Activated naive CD4-positive, alpha-beta T cell treated with anti-CD3 and anti-CD28 coated beads, Interleukin-2, amount 10 ng/mL, durations not matched to agents 7 days and 5 days (primary cell): ENCODE measurements around the gene CNGA1.

Source experiments
- CTCF ChIA-PET: fragments of 350-600 bp; sonication (Branson Sonifier 250); formaldehyde crosslinking; loops from one replicate; lab custom pipeline; 2021; ENCODE audit warnings: antibody characterized with exemption; lab: Charles Lee
- DNase-seq: peaks from one replicate; pipeline ENCODE4 v3.0.0-alpha.2; 2020
- H3K27ac Mint-ChIP-seq: one replicate; pipeline ENCODE4 v1.8.0; 2021; ENCODE audit warnings: mild to moderate bottlenecking, moderate library complexity, mixed read lengths
- H3K27me3 Mint-ChIP-seq: one replicate; pipeline ENCODE4 v1.8.0; 2021; ENCODE audit warnings: mild to moderate bottlenecking, mixed read lengths
- H3K36me3 Mint-ChIP-seq: one replicate; pipeline ENCODE4 v1.8.0; 2021; ENCODE audit warnings: mixed read lengths
- H3K4me1 Mint-ChIP-seq: one replicate; pipeline ENCODE4 v1.8.0; 2021; ENCODE audit warnings: mixed read lengths
- H3K4me3 Mint-ChIP-seq: one replicate; pipeline ENCODE4 v1.8.0; 2021; ENCODE audit warnings: mild to moderate bottlenecking, moderate library complexity, mixed read lengths
- H3K9me3 Mint-ChIP-seq: one replicate; pipeline ENCODE4 v1.8.0; 2021; ENCODE audit warnings: mixed read lengths

Gene CNGA1

DNA sequence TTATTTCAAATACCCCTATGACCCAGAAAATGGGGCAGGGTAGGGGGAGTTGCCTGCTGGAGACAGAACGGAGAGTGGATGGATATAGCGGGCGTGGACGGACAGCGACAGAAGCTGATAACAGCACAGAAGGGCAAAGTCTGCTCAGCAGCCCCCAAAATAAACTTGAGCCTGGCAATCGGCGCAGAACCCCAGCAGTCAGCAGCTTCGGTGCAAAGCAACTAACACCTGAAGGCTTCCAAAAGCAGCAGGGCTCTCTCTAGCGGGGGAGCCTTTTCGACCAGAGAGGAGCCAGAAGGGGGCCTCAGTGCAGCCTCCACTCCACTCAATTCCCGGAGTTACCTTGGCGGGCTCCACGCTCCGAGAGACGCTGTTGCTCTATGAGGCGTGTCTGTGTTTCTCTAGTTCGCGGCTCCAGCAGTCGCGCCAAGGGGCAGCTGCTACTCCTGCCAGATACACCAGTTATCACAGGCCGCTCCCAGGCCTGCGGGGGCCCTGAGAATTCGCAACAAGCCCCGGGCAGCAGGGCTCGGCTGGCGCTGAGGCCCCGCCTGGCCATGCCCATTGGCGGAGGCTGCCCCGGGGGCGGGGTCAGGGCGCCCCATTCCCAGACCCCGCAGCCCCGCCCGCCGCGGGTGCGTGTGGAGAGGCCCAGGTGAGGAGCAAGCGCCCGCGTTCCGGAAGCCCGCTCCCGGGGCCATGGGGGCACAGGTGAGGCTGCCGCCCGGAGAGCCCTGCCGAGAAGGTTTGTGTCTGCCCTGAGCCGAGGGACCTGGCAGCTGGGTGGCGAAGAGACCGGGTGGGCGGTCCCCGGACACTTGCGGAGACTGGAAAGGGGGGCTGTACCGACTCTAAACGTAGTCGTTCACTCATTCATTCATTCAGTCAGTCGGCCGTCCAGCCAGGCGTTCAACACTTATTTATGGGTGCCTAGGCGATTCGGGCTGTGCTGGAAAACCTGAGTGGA, at the start of gene CNGA1, which contains the start of gene NIPAL1:
Gene CNGA1, minus strand, starts transcription at position 541 of the 967 bp plus-strand sequence. CDS start 63,992 bp downstream, outside the sequence.
Gene NIPAL1, plus strand, starts transcription at position 632 of the 967 bp plus-strand sequence. Its CDS starts 68 bp downstream, at position 700.
- H3K36me3 Mint-ChIP-seq: no peaks in the 10 kb centered on the region
- DNase-seq: peak; percentile 73
- H3K27ac Mint-ChIP-seq: no peak within 1 kb of the TSS
- no peaks in the 10 kb centered on the region for H3K9me3 Mint-ChIP-seq
- peak within 1 kb of the TSS; percentile 69 for H3K4me3 Mint-ChIP-seq
- CTCF ChIA-PET: interaction anchor here (0.8 to 1.6 kb wide), 4 partner anchors 14 to 93 kb away, joined by 3 to 5 read pairs (median 3); no protein-coding TSS in a partner anchor
- H3K4me1 Mint-ChIP-seq: peaks cover 9% of the 10 kb centered on the region
- H3K27me3 Mint-ChIP-seq: peaks cover 52% of the 10 kb centered on the region

DNA sequence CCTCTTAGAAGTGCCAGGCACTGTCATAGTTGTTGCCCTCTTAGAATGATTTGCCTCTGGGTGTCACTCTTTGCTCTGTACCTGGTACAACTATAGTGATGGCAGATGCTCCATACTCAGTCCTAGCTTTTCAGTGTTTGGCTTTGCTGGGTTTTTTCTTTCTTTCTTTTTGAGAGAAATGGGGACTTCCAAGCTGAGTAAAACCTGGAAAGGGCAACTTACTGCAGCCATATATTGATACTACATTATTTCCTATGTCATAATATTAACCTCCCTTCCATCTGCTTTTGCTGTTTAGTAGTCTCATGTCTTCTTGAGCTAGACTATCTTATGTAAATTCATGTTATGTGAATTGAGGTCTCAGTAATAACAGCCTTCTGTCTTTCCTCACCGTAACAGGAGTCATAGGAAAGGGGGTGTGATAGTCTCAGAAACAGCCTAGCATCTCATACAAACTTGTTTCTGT, 49.1 kb upstream of the CNGA1 start:
- Mint-ChIP-seq H3K27me3 (no peaks in the 10 kb centered on the region), H3K4me3 (no peak overlapping the region), H3K27ac (no peak overlapping the region), H3K36me3 (peaks cover 70% of the 10 kb centered on the region), H3K4me1 (peaks cover 3% of the 10 kb centered on the region), H3K9me3 (peaks cover 11% of the 10 kb centered on the region)
- CTCF ChIA-PET: interaction anchor here (0.9 to 2.5 kb wide), 3 partner anchors 10 to 44 kb away, joined by 3 to 6 read pairs (median 4); no protein-coding TSS in a partner anchor
- DNase-seq: no peak

DNA sequence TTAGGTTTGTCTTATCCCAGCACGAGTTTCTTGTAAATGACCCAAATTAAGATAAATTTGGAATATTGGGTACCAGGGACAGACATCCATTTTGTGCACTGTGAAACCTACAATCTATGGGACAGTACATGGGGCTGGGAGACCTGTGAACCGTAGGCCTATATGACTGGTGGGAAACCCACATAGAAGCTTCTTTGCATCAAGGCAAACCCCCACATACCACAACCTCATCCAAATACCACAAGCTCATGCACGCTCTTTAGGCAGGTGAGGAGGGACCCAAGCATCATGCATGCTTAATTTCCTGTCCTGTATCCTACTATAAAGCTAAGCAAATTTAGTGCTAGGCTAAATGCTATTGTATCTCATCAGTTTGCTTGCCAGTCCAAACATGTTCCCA, 47.9 kb upstream of the CNGA1 start:
- Mint-ChIP-seq H3K9me3 (peaks cover 16% of the 10 kb centered on the region), H3K36me3 (peaks cover 65% of the 10 kb centered on the region), H3K4me1 (peaks cover 3% of the 10 kb centered on the region), H3K27ac (no peak overlapping the region), H3K27me3 (no peaks in the 10 kb centered on the region), H3K4me3 (no peak overlapping the region)
- CTCF ChIA-PET: interaction anchor here (2.5 kb wide), 1 partner anchor 17 kb away, joined by 6 read pairs; no protein-coding TSS in a partner anchor
- DNase-seq: no peak

DNA sequence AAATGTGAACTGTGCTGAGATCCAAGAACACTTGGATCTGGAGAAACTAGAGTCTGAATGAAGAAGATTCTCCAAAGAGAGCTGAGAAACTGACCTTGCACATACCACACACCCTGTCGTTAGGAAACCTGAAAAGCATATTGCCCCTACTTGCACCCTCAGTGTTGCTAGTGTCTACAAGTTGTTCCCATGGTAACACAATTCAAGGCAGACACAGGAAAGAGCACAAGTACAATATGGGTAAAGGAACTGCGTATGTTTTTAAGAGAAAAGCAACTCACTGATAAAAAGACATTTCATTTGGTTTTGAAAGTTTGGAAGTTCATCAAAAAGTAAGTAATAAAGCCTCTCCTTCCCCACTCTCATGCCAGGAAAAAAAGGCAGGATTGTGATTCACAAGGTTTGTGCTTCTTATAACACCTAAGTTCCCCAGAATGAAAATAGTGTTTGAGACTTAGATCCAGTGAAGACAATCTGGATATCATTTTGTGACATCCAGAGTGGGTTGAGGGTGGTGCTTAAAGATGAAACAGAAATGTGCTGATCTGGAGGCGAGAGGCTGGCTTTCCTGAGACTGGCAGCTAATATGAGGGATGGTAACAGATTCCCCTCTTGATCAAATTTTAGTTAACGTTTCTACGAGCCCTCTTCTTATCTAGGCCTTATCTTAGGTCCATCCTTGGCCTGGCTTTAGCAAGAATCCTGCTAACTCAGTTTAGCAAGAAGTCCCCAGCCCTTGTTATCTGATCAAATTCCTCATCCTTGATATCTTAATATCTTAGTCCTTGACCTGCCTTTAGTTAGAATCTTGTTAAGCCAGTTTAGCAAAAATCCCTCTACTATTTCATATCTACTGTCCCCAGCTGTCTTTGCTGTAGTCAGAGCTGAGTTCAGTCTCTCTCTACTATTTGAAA, 42.4 kb upstream of the CNGA1 start:
- CTCF ChIA-PET: interaction anchor here (0.7 kb wide), 1 partner anchor 13 kb away, joined by 3 read pairs; no protein-coding TSS in a partner anchor
- no peak for DNase-seq
- peaks cover 16% of the 10 kb centered on the region for H3K9me3 Mint-ChIP-seq
- H3K27me3 Mint-ChIP-seq: no peaks in the 10 kb centered on the region
- no peaks in the 10 kb centered on the region for H3K4me1 Mint-ChIP-seq
- H3K36me3 Mint-ChIP-seq: peaks cover 19% of the 10 kb centered on the region
- H3K27ac Mint-ChIP-seq: no peak overlapping the region
- H3K4me3 Mint-ChIP-seq: no peak overlapping the region

DNA sequence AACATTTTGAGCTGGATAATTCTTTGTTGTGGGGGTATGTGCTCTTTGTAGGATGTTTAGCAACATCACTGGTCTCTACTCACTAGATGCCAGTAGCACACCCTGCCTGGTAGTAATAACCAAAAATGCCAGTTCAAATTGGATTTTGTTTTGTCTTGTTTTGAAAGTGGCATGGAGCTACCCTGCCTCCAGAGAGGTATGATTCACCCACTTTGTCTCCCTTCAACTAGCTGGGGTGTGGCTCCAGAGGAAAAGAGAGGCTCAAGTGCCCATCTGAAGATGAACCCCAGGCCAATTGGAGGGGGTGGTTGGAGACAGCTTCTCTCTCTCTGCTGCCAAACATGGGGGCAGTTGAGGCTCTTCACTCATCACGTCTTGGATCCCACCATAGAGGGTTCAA, 34.6 kb upstream of the CNGA1 start:
- H3K36me3 Mint-ChIP-seq: no peaks in the 10 kb centered on the region
- H3K9me3 Mint-ChIP-seq: no peaks in the 10 kb centered on the region
- H3K4me1 Mint-ChIP-seq: peaks cover 23% of the 10 kb centered on the region
- no peak overlapping the region for H3K27ac Mint-ChIP-seq
- no peak for DNase-seq
- no peak overlapping the region for H3K4me3 Mint-ChIP-seq
- peaks cover 49% of the 10 kb centered on the region for H3K27me3 Mint-ChIP-seq
- CTCF ChIA-PET: interaction anchor here (1.1 kb wide), 1 partner anchor 17 kb away, joined by 5 read pairs; no protein-coding TSS in a partner anchor

DNA sequence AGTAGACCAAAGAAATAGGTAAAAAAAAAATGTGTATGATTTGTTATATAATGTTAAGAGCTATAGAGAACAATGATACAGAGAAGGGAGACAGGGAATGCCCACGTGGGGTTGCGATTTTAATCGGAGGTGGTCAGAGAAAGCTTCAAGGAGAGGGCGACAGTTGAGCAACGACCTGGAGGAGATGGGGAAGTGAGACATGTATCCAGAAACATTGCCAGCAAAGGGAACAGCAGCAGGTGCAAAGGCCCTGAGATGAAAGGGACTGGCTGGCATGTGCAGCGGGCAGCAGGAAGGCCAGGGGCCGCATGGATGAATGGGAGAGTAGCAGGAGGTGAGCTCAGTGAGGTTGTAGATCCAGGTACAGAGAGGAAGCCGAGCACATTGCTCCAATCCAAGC, 33.0 kb upstream of the CNGA1 start:
- CTCF ChIA-PET: interaction anchor here (1.4 to 9.4 kb wide), 3 partner anchors 15 to 60 kb away, joined by 4 to 54 read pairs (median 5); no protein-coding TSS in a partner anchor
- H3K27me3 Mint-ChIP-seq: peaks cover 62% of the 10 kb centered on the region

DNA sequence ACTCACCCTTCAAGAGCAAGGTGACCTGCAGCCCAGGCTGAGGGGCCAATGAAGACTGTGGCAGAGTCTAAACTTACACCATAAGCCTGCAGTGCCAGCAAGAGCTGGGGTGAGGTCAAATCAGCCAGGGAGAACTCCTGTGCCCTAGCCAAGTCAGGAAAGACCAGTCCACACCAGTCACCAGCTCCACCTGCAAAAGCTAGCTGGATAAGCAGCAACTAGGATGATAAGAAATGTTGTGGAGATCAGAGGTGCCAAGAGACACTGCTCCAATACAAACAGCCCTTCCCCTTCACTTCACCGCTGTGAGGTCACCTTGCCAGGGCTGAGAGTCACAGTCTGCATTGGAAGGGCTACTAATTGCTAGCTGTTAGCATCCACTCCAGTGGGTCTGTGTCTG, 31.4 kb upstream of the CNGA1 start:
- H3K4me1 Mint-ChIP-seq: peaks cover 37% of the 10 kb centered on the region
- H3K27ac Mint-ChIP-seq: no peak overlapping the region
- DNase-seq: no peak
- peaks cover 67% of the 10 kb centered on the region for H3K27me3 Mint-ChIP-seq
- H3K4me3 Mint-ChIP-seq: no peak overlapping the region
- H3K36me3 Mint-ChIP-seq: no peaks in the 10 kb centered on the region
- no peaks in the 10 kb centered on the region for H3K9me3 Mint-ChIP-seq
- CTCF ChIA-PET: interaction anchor here (1.7 to 9.4 kb wide), 3 partner anchors 13 to 62 kb away, joined by 5 to 54 read pairs (median 6); no protein-coding TSS in a partner anchor

More for the DNA sequence above, 33.0 kb upstream of the CNGA1 start:
- Mint-ChIP-seq H3K4me3 (no peak overlapping the region), H3K27ac (no peak overlapping the region), H3K36me3 (no peaks in the 10 kb centered on the region), H3K9me3 (no peaks in the 10 kb centered on the region), H3K4me1 (peaks cover 28% of the 10 kb centered on the region)
- no peak for DNase-seq

DNA sequence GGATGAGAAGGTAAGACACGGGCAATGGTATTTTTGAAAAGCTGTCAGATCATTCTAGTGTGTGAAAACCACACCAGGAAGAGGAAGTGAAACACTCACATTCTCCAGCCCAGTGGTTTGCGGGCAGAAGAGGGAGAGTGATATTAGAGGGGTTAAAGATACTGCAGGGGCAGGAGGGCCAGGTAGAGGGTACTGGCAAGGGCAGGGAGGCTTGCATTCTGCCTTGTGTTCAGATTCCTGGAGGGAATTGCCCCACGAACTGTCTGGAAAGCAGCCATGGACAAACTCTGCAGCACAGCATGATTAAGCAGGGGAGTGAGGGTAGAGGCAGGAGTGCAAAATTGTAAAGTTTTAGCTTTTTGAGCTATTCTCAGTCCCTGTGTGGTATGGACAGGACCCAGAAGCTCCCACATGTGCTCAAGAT, 31.0 kb upstream of the CNGA1 start:
- Mint-ChIP-seq H3K9me3 (no peaks in the 10 kb centered on the region), H3K4me1 (peaks cover 40% of the 10 kb centered on the region), H3K4me3 (peak overlapping the region; percentile 19), H3K27ac (no peak overlapping the region), H3K36me3 (no peaks in the 10 kb centered on the region), H3K27me3 (peaks cover 67% of the 10 kb centered on the region)
- CTCF ChIA-PET: interaction anchor here (0.8 to 9.4 kb wide), 4 partner anchors 13 to 63 kb away, joined by 3 to 54 read pairs (median 6); no protein-coding TSS in a partner anchor
- DNase-seq: peak; percentile 80

DNA sequence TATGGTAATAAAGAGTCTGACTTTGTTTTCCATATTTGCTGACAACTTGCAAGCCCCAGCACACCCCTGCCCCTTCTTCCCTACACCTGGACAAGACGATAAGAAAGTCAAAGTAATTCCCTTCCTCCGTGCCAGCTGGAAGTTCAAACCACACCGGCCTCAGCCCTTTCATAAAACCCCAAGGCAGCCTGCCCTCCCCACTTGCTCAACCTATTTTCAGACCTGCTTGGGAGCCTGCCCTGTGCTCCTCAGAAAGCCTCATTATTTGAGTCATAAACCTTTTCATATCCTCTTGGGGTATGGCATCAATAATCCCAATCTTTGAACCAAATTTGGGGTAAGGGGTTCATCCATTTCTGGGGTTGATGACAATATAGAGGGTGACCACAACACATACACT, 29.6 kb upstream of the CNGA1 start:
- peaks cover 69% of the 10 kb centered on the region for H3K27me3 Mint-ChIP-seq
- DNase-seq: no peak
- CTCF ChIA-PET: interaction anchor here (0.6 to 9.4 kb wide), 2 partner anchors 12 to 13 kb away, joined by 3 to 54 read pairs; no protein-coding TSS in a partner anchor
- H3K36me3 Mint-ChIP-seq: no peaks in the 10 kb centered on the region
- H3K4me3 Mint-ChIP-seq: no peak overlapping the region
- peaks cover 45% of the 10 kb centered on the region for H3K4me1 Mint-ChIP-seq
- no peaks in the 10 kb centered on the region for H3K9me3 Mint-ChIP-seq
- no peak overlapping the region for H3K27ac Mint-ChIP-seq

DNA sequence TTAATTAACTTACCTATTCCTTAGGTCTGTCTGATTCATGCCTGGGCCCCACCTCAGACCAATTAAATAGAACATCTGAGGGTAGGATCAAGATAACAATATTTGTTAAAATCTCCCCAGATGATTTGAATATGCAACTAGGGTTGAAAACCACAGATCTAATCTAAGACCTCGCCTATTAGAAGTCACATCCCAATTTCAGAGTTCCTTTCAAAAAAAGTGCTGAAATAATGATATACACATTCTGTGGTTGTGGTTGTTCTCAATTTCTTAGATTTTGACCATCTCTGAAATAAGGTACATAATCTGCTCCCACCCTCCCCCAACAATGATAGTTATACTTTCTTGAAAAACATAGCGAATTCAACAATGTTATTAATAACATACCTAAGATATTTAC, 27.8 kb upstream of the CNGA1 start:
- CTCF ChIA-PET: interaction anchor here (9.4 kb wide), 1 partner anchor 10 kb away, joined by 54 read pairs; no protein-coding TSS in a partner anchor
- Mint-ChIP-seq H3K4me3 (no peak overlapping the region), H3K9me3 (no peaks in the 10 kb centered on the region), H3K4me1 (peaks cover 45% of the 10 kb centered on the region), H3K36me3 (no peaks in the 10 kb centered on the region), H3K27me3 (peaks cover 52% of the 10 kb centered on the region), H3K27ac (no peak overlapping the region)
- no peak for DNase-seq

DNA sequence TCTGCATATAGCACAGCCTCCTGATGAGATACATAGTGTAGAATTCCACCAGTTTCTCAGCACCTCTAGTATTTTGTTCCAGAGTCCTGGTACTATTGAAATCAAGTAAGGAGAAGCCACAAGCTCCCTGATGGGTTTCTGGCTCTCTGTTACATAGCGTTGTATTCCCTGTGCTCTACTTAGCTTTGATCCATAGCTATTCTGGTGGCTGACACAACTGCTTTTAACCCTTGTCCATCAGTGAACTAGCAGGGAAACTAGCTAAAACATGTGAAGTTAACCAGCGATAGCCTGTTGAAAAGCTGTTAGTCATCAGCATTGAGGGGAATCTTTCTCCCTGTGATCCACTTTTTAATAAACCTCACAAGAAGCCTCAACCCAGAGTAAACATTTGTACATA, 27.0 kb upstream of the CNGA1 start:
- H3K9me3 Mint-ChIP-seq: no peaks in the 10 kb centered on the region
- CTCF ChIA-PET: interaction anchor here (0.9 to 9.4 kb wide), 2 partner anchors 9 to 26 kb away, joined by 3 to 54 read pairs; no protein-coding TSS in a partner anchor
- H3K27ac Mint-ChIP-seq: no peak overlapping the region
- DNase-seq: no peak
- no peaks in the 10 kb centered on the region for H3K36me3 Mint-ChIP-seq
- H3K4me1 Mint-ChIP-seq: peaks cover 45% of the 10 kb centered on the region
- no peak overlapping the region for H3K4me3 Mint-ChIP-seq
- peaks cover 45% of the 10 kb centered on the region for H3K27me3 Mint-ChIP-seq

DNA sequence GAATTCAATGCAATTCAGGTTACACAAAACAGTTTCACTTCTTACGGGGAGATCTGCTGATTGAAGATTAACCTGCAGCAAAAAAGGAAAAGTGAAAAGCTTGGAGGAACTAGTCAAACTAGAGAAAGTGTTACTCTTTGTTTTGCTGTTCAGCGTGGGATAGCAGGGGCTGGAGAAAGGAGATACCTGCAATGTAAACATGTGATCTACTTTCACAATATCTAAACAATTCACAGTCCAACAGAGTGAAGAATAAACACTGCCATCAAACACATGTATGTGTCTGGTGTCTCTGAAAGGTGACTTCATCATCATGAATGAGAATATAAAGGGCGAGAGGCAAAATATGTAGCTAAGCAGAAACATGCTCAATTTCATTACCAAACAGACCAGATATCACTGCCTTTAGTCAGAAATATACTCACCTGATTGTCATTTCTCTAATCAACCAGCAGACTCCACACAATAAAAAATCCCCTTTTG, 26.5 kb upstream of the CNGA1 start:
- H3K9me3 Mint-ChIP-seq: no peaks in the 10 kb centered on the region
- H3K4me3 Mint-ChIP-seq: no peak overlapping the region
- peaks cover 41% of the 10 kb centered on the region for H3K4me1 Mint-ChIP-seq
- no peaks in the 10 kb centered on the region for H3K36me3 Mint-ChIP-seq
- DNase-seq: no peak
- CTCF ChIA-PET: interaction anchor here (0.9 to 9.4 kb wide), 2 partner anchors 8 to 25 kb away, joined by 3 to 54 read pairs; no protein-coding TSS in a partner anchor
- peaks cover 43% of the 10 kb centered on the region for H3K27me3 Mint-ChIP-seq
- no peak overlapping the region for H3K27ac Mint-ChIP-seq
